KOPT-K1 (cell line): ENCODE measurements around the gene NELFA.

ENCODE experiments used
- H3K27ac ChIP-seq: fragments of 200-600 bp; sonication (generic); 2 replicates; pipeline ENCODE4 v1.5.1; 2016; ENCODE audit warnings: antibody characterized with exemption, mild to moderate bottlenecking, low read depth, low read length; ENCODE audit not compliant: poor library complexity, severe bottlenecking
- H3K36me3 ChIP-seq: fragments of 200-600 bp; sonication (generic); 2 replicates; pipeline ENCODE4 v1.5.1; 2017; ENCODE audit warnings: antibody characterized with exemption, mild to moderate bottlenecking, low read length, moderate library complexity; ENCODE audit not compliant: insufficient read depth
- H3K9me3 ChIP-seq: fragments of 200-600 bp; sonication (generic); 2 replicates; pipeline ENCODE4 v1.5.1; 2017; ENCODE audit warnings: antibody characterized with exemption, low read length, mild to moderate bottlenecking; ENCODE audit not compliant: insufficient read depth, poor library complexity, severe bottlenecking

NELFA gene

DNA sequence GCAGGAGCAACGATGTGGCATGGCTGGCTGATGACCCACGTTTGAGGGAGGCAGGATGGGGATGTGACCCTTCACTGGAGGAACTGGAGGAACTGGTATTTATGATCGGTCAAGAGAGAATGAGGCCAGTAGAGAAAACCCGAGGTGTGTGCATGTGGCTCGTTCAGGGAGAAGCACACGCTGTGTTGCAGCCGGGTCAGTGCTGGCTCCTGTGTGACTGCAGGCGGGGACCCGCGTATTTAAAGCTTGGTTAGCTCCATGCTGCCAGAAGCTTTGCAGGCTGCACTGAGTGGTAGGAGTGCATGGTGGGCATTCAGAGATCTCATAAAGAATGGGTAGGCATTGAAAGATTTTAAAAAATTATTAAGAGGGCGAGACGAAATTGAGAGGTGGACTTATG, 52.1 kb downstream of the NELFA start:
- peaks cover 100% of the 10 kb centered on the region for H3K36me3 ChIP-seq
- H3K9me3 ChIP-seq, result no peaks in the 10 kb centered on the region
- no peak overlapping the region for H3K27ac ChIP-seq

GRCh38 chr4:1953335-1953734, 55.4 kb downstream of the NELFA start:
- Histone ChIP-seq H3K27ac (no peak overlapping the region), H3K36me3 (peaks cover 100% of the 10 kb centered on the region), H3K9me3 (no peaks in the 10 kb centered on the region)

- Histone ChIP-seq H3K36me3 (peaks cover 100% of the 10 kb centered on the region), H3K27ac (no peak overlapping the region), H3K9me3 (no peaks in the 10 kb centered on the region)
These were observed 56.1 kb downstream of the NELFA start for GRCh38 chr4:1952719-1953118.

DNA sequence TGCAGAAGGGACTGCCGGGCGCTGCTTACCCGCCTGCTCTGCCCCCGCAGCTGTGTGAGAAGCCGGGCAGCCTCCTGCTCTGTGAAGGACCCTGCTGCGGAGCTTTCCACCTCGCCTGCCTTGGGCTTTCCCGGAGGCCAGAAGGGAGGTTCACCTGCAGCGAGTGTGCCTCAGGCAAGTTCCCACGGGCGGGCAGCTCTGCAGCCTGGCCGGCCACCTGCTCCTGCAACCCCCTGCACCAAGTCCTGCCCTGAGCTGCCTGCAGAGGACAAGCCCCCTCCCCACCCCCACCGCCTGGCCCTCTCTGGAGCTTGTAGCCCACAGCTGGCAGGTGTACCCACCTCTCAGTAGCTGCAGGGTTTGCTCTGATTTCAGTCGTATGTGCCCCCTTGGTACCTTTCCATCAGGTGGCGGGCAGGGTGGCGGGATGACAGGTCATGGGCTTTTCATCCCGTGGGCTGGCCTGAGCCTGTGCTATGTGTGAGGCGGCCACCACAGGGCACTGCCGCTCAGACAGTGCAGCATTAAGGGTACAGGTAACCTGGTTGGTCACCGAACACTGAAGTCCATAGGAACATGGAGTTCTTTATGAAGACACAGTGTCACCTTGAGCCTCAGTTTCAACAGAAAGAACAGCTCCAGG, 56.6 kb downstream of the NELFA start:
- H3K27ac ChIP-seq, result no peak overlapping the region
- H3K36me3 ChIP-seq, result peaks cover 100% of the 10 kb centered on the region
- no peaks in the 10 kb centered on the region for H3K9me3 ChIP-seq

- Histone ChIP-seq H3K36me3 (peaks cover 99% of the 10 kb centered on the region), H3K27ac (no peak overlapping the region)
These were observed 58.4 kb downstream of the NELFA start for GRCh38 chr4:1950369-1950768.

DNA sequence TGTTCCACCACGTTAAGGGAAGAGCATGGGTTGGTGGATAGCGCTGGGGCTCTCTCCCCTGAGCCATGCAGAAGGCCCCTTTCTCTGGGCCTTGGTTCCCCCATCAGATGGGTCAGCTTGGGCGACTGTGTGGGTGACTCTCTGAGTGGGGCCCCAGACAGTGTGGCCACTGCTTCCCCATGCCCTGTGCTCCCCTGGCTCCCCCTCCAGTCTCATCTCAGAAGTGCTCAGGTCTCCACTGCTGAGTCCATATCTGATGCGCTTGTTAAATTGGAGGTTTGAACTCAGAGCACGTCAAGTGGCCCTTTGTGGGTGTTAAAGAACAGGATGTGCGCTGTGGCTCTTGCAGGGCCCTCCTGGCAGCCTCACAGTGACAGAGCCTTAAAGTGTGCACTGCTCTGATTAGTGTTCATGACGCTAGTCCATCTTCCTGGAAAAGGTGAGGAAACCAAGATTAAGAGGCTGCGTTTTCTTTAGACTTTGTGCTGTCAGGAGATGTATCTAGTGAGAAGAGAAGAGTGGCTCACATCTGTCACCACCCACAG, 59.8 kb downstream of the NELFA start:
- no peak overlapping the region for H3K27ac ChIP-seq
- peaks cover 99% of the 10 kb centered on the region for H3K36me3 ChIP-seq
- H3K9me3 ChIP-seq, result no peaks in the 10 kb centered on the region

More at GRCh38 chr4:1950369-1950768, 58.4 kb downstream of the NELFA start:
- H3K9me3 ChIP-seq, result no peaks in the 10 kb centered on the region

DNA sequence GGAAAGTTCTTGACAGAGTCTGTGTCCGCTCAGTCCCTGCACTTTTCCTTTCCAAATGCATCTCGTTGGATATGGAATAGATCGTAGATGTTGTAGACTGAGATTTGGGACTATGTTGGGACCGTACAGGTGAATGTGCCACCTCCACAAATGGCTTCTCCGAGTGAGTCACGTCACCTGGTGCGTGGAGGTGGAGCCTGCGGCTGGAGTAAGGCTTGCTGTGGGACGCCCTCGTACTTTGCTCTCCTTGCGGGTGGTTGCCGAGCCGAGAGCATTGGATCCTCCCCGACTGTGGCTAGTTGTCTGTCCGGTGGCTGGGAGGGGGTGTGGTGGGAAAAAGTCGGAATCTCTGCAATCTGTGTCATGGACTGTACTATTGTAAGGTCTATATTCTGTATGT, 60.5 kb downstream of the NELFA start:
- peaks cover 99% of the 10 kb centered on the region for H3K36me3 ChIP-seq
- no peaks in the 10 kb centered on the region for H3K9me3 ChIP-seq
- H3K27ac ChIP-seq, result no peak overlapping the region

- no peak overlapping the region for H3K27ac ChIP-seq
- H3K9me3 ChIP-seq, result no peaks in the 10 kb centered on the region
- H3K36me3 ChIP-seq, result peaks cover 99% of the 10 kb centered on the region
These were observed 62.9 kb downstream of the NELFA start for GRCh38 chr4:1945912-1946311.

DNA sequence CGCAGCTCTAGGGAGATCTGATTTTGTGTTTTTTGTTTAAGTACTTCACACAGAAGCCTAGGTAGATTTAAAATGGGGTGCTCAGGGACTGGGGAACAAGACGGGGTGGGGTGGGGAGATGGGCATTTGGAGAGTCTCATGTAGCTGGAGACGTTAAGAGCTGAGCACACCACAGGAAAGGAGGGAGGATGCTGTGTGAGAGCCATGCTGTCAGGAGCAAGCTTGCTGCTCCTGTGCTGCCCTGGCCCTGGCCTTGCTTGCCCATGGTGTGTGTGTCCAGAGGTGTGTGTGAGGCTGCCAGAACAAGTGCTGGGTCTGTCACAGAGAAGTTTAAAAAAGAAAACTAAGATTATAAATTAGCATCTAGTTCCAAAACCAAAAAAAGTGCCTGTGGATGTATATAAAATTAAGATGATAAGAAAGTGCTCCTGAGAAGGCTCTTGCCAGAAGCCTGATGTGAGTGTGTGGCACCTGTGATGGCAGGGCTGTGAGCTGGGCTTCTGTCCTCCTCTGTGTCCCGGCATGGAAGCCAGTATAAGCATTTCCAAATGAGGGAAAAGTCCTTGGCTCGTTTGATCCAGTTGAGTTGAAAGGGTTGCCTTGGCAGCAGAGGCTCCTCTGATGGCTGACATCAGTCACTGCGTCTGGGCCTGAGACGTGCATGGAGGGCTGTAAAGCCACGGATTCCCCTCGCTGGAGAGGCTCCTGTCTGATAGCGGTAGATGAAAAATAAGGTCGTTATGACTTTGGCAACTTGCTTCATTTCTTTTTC, 63.5 kb downstream of the NELFA start:
- peaks cover 99% of the 10 kb centered on the region for H3K36me3 ChIP-seq
- no peaks in the 10 kb centered on the region for H3K9me3 ChIP-seq
- H3K27ac ChIP-seq, result no peak overlapping the region

DNA sequence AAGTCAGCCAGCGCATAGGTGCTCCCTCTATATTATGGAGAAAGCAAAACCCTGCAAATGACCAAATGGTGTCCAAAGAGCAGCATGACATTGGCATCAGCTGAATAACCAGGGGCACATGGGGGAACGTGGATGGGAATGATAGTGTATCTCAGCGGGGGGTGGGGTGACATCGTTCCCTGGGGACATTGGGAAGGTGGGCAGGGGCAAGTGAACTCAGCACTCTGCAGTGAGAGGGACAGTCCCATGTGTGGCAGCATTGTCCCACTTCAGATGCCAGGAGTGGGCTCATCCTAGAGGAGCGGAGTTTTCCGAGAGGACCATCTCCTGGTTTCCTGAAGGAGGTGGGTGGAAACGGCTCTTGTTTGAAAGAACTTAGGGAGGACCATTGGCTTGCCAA, 64.8 kb downstream of the NELFA start:
- H3K27ac ChIP-seq, result no peak overlapping the region
- peaks cover 99% of the 10 kb centered on the region for H3K36me3 ChIP-seq
- no peaks in the 10 kb centered on the region for H3K9me3 ChIP-seq

- Histone ChIP-seq H3K27ac (no peak overlapping the region), H3K36me3 (peaks cover 100% of the 10 kb centered on the region), H3K9me3 (no peaks in the 10 kb centered on the region)
These were observed 68.2 kb downstream of the NELFA start for GRCh38 chr4:1940566-1940965.

- Histone ChIP-seq H3K9me3 (no peaks in the 10 kb centered on the region), H3K36me3 (peaks cover 100% of the 10 kb centered on the region), H3K27ac (no peak overlapping the region)
These were observed 68.9 kb downstream of the NELFA start for GRCh38 chr4:1939664-1940509.

DNA sequence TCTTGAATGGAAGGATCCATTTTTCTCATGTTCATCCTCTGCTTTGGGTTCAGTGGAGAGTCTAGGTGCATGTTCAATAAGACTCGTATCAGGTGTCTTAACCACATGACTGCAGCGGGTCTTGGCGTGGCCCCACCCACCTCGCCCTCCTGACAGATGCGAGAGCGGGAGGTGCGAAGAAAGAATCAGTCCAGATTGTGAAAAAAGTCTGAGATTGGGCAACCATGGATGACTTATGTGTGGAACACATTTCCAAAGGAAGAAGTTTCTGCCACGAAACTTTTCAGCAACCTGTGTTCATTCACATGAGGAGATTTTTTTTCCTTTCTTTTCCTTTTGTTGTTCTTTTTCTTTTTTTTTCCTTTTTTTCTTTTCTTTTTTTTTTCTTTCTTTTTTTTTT, 70.7 kb downstream of the NELFA start:
- H3K36me3 ChIP-seq, result peaks cover 96% of the 10 kb centered on the region
- no peak overlapping the region for H3K27ac ChIP-seq

GRCh38 chr4:1937550-1937949, 71.2 kb downstream of the NELFA start:
- H3K27ac ChIP-seq, result no peak overlapping the region
- peaks cover 96% of the 10 kb centered on the region for H3K36me3 ChIP-seq
- no peaks in the 10 kb centered on the region for H3K9me3 ChIP-seq

More for the DNA sequence above, 70.7 kb downstream of the NELFA start:
- no peaks in the 10 kb centered on the region for H3K9me3 ChIP-seq

GRCh38 chr4:1933700-1934099, 75.1 kb downstream of the NELFA start:
- H3K36me3 ChIP-seq, result peaks cover 94% of the 10 kb centered on the region
- no peaks in the 10 kb centered on the region for H3K9me3 ChIP-seq
- H3K27ac ChIP-seq, result no peak overlapping the region
